ENCODE results near the gene USP8.

DNA sequence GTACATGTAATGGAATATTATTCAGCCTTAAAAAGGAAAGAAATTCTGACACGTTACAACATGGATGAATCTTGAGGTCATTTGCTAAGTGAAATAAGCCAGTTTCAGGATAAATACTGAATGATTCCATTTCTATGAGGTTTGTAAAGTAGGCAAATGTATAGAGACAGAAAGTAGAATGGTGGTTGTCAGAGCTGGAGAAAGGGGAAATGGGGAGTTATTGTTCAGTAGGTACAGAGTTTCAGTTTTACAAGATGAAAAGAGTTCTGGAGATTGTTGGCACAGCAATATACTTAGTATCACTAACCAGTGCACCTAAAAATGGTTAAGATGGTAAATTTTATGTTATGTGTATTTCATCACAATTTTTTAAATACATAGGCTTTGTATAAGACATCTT lies 60.6 kb downstream of the USP8 start:
- TF ChIP-seq ELK1 (IDR thresholded peaks at IDR 0.05; ENCODE audit: borderline replicate concordance, low read depth, low read length), result no peak
- TF ChIP-seq, protein P1, sequence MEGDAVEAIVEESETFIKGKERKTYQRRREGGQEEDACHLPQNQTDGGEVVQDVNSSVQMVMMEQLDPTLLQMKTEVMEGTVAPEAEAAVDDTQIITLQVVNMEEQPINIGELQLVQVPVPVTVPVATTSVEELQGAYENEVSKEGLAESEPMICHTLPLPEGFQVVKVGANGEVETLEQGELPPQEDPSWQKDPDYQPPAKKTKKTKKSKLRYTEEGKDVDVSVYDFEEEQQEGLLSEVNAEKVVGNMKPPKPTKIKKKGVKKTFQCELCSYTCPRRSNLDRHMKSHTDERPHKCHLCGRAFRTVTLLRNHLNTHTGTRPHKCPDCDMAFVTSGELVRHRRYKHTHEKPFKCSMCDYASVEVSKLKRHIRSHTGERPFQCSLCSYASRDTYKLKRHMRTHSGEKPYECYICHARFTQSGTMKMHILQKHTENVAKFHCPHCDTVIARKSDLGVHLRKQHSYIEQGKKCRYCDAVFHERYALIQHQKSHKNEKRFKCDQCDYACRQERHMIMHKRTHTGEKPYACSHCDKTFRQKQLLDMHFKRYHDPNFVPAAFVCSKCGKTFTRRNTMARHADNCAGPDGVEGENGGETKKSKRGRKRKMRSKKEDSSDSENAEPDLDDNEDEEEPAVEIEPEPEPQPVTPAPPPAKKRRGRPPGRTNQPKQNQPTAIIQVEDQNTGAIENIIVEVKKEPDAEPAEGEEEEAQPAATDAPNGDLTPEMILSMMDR (conservative IDR thresholded peaks at IDR 0.05; ENCODE audit: low read depth, low read length), result no peak
- no peak for TF ChIP-seq POLR2A (IDR thresholded peaks at IDR 0.05; ENCODE audit: low read depth, low read length)
- no peak for TF ChIP-seq MAZ (IDR thresholded peaks at IDR 0.05; ENCODE audit: borderline replicate concordance, low read depth, low read length)
- no peak for TF ChIP-seq USF2 (IDR thresholded peaks at IDR 0.05; ENCODE audit: low read depth, low read length)
